ENCODE data around the gene NCAN.

Gene NCAN

GRCh38 chr19:19297759-19298158, 86.0 kb downstream of the NCAN start:
- DNase-seq, result no peak

DNA sequence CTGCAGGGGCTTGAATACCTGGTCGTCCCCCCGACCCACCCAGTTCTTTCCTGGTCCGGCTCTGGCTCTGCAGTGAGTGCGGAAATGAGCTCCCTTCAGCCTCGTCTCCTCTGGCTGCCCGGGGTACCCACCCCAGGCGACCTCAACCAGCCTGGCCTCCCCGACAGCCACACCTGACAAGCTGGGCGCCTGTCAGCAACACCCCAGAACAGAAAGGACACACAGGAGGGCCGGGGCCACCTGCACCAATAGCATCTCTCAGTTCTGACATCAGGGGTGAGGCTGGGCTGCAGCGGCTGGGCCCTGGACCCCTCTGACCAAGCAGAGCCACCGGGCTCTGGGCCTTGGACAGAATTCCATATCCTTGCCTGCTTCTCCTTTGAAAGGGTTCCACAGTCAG, 88.9 kb downstream of the NCAN start:
- no peak for DNase-seq

Measured in activated naive CD4-positive, alpha-beta T cell treated with anti-CD3 and anti-CD28 coated beads, Interleukin-2, amount 50 U/mL, for 16 hours (primary cell).